CD4-positive, alpha-beta T cell (primary cell): ENCODE results near the gene PLD2. TPM values are rescaled to one million over a fixed set of nuclear protein-coding genes. Genes with fewer than 3 reads are reported as not detected.
A peak's percentile ranks its signal among the peaks of the same experiment; 100 is the strongest.

Experiments used
- ATAC-seq: fragments of 200-7000 bp; cut with Tn5 transposase; one replicate; pipeline ENCODE4 v1.10.0; 2022; ENCODE audit warnings: mild to moderate bottlenecking; ENCODE audit not compliant: poor library complexity
- CTCF ChIA-PET: fragments of 350-600 bp; sonication (Branson Sonifier 250); formaldehyde crosslinking; loops from one replicate; lab custom pipeline; 2021; ENCODE audit warnings: antibody characterized with exemption, inconsistent platforms; lab: Charles Lee
- POLR2A ChIA-PET: fragments of 350-600 bp; sonication (Branson Sonifier 250); formaldehyde crosslinking; loops from one replicate; lab custom pipeline; 2021; ENCODE audit warnings: antibody characterized with exemption, inconsistent platforms; lab: Charles Lee
- DNase-seq, 14 experiments: peaks; one replicate each; pipeline ENCODE4 v3.0.0-alpha.2; 2013 to 2020; ENCODE audit warnings: mixed read lengths in 2 of 14
- H3K27ac ChIP-seq, 2 donors: one replicate each; pipeline versions ENCODE4 v1.5.1 to v1.7.0; 2013; ENCODE audit warnings: low read length in 2 of 2, low read depth in 1 of 2, mild to moderate bottlenecking in 1 of 2
- H3K27me3 ChIP-seq, 2 experiments: 1 replicate in 1 of 2; 2 replicates in 1 of 2; pipeline versions ENCODE4 v1.6.1 to v1.7.0; 2013; ENCODE audit warnings: low read length in 2 of 2, control low read depth in 1 of 2, mild to moderate bottlenecking in 1 of 2, moderate library complexity in 1 of 2; ENCODE audit not compliant: insufficient read depth in 2 of 2, control insufficient read depth in 1 of 2
- H3K36me3 ChIP-seq: one replicate; pipeline ENCODE4 v1.6.1; 2013; ENCODE audit warnings: low read length, control low read depth; ENCODE audit not compliant: insufficient read depth
- H3K4me1 ChIP-seq: one replicate; pipeline ENCODE4 v1.6.1; 2013; ENCODE audit warnings: low read length, control low read depth; ENCODE audit not compliant: insufficient read depth
- H3K4me3 ChIP-seq: one replicate; pipeline ENCODE4 v1.5.1; 2013; ENCODE audit warnings: mild to moderate bottlenecking, low read length, moderate library complexity
- H3K9me3 ChIP-seq, 2 experiments: 1 replicate in 1 of 2; 2 replicates in 1 of 2; pipeline versions ENCODE4 v1.6.1 to v1.7.0; 2013; ENCODE audit warnings: low read length in 2 of 2, mild to moderate bottlenecking in 2 of 2, control low read depth in 1 of 2, moderate library complexity in 1 of 2; ENCODE audit not compliant: control insufficient read depth in 1 of 2, insufficient read depth in 1 of 2
- H3K27ac Mint-ChIP-seq: one replicate; pipeline ENCODE4 v1.8.0; 2020; ENCODE audit warnings: mixed read lengths
- H3K27me3 Mint-ChIP-seq: one replicate; pipeline ENCODE4 v1.8.0; 2021; ENCODE audit warnings: mixed read lengths
- H3K36me3 Mint-ChIP-seq: one replicate; pipeline ENCODE4 v1.8.0; 2021; ENCODE audit warnings: low read depth, mixed read lengths
- H3K4me1 Mint-ChIP-seq: one replicate; pipeline ENCODE4 v1.8.0; 2021; ENCODE audit warnings: low read depth, mixed read lengths
- H3K4me3 Mint-ChIP-seq: one replicate; pipeline ENCODE4 v1.8.0; 2020; ENCODE audit warnings: mild to moderate bottlenecking, mixed read lengths
- H3K9me3 Mint-ChIP-seq: one replicate; pipeline ENCODE4 v1.8.0; 2020; ENCODE audit warnings: mixed read lengths
- CTCF ChIP-seq: fragments of 200-600 bp; IDR thresholded peaks from one replicate; pipeline ENCODE4 v1.8.0; 2022; ENCODE audit warnings: antibody characterized with exemption, mild to moderate bottlenecking
- intact Hi-C, 2 experiments: fragments of 100-400 bp; cut with DNase I in 1 of 2; cut with micrococcal nuclease in 1 of 2; formaldehyde crosslinking; loops; one replicate each; pipeline versions ENCODE4 v1.15.1 to v1.9.0; 2023 to 2025; cut with DNase I, micrococcal nuclease
- polyA plus RNA-seq, 2 donors: library from polyadenylated mRNA; unstranded; fragments of 120-200 nt; gene quantifications; one replicate each; pipeline ENCODE4 v1.2.1, GENCODE V29; 2013
- total RNA-seq, 174 experiments: library from RNA in 2 of 174; stranded (reverse) in 2 of 174; gene quantifications; one replicate each; pipeline ENCODE4 v1.2.3 and lab custom pipeline; 2021 to 2026

Gene PLD2
- 10 to 100 TPM; 10.2 to 10.7 TPM for total RNA-seq
- polyA plus RNA-seq (2013, experiment 1 of 2): 11.6 TPM
- 16.1 TPM for polyA plus RNA-seq (2013, experiment 2 of 2)
- total RNA-seq (lab: John Stamatoyannopoulos, UW): 2.4 to 33.6 (median 19.0) reads per million in 172 experiments

GRCh38 chr17:4806777-4807604 lies at the start of gene PLD2:
Gene PLD2 (plus strand): TSS chr17:4807152. CDS start chr17:4807773, 621 bp downstream.
- ChIA-PET CTCF (interaction anchor here (0.8 to 1.8 kb wide), 5 partner anchors 11 to 97 kb away, joined by 3 to 13 read pairs (median 3); partner anchors contain the start of gene PSMB6), POLR2A (interaction anchor here (0.6 to 2.6 kb wide), 8 partner anchors 11 to 133 kb away, joined by 3 to 18 read pairs (median 3); partner anchors contain the start of genes GLTPD2, MINK1, PSMB6 and RNF167)
- Mint-ChIP-seq H3K9me3 (no peaks in the 10 kb centered on the region), H3K4me3 (peak within 1 kb of the TSS; percentile 87), H3K36me3 (peaks cover 4% of the 10 kb centered on the region), H3K27me3 (no peaks in the 10 kb centered on the region), H3K4me1 (peaks cover 21% of the 10 kb centered on the region), H3K27ac (no peak within 1 kb of the TSS)
- peaks cover 12% of the 10 kb centered on the region for H3K4me1 ChIP-seq
- peak; percentile 98 for ATAC-seq
- intact Hi-C loops: loop anchor here in 1 of 2 experiments (2.0 to 5.0 kb wide), 3 partner anchors 75 to 96 kb away; partner anchors contain the start of genes ARRB2 and MED11
- peak; percentile 68 to 94 (median 84) for DNase-seq
- no peaks in the 10 kb centered on the region for H3K9me3 ChIP-seq
- peak within 1 kb of the TSS; percentile 57 for H3K4me3 ChIP-seq
- H3K27ac ChIP-seq: no peak within 1 kb of the TSS
- H3K27me3 ChIP-seq: no peaks in the 10 kb centered on the region
- TF ChIP-seq CTCF: no peak
- peaks cover 2% of the 10 kb centered on the region for H3K36me3 ChIP-seq

DNA sequence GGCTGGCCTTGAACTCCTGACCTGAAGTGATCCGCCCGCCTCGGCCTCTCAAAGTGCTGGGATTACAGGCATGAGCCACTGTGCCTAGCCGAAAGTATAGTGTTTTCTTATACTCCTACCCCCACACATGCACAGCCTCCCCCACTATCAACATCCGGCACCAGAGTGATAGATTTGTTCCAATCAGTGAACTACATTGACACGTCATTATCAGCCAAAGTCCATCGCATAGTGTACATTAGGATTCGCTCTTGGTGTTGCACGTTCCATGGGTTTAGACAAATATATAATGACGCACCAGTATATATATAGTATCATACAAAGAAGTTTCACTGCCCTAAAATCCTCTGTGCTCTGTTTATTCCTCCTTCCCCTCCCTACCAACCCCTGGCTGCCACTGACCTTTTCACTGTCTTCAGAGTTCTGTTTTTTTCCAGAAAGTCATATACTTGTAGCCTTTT lies 47.1 kb upstream of the PLD2 start:
- no peak overlapping the region for H3K27ac Mint-ChIP-seq
- intact Hi-C loops: no loop called here
- Histone ChIP-seq H3K27me3 (peaks cover 5% of the 10 kb centered on the region in 2 experiments), H3K36me3 (no peaks in the 10 kb centered on the region), H3K27ac (no peak overlapping the region), H3K9me3 (no peaks in the 10 kb centered on the region), H3K4me1 (no peaks in the 10 kb centered on the region), H3K4me3 (no peak overlapping the region)
- ChIA-PET POLR2A (no interaction called here), CTCF (no interaction called here)
- no peaks in the 10 kb centered on the region for H3K36me3 Mint-ChIP-seq
- peaks cover 25% of the 10 kb centered on the region for H3K27me3 Mint-ChIP-seq
- no peak for TF ChIP-seq CTCF
- H3K4me1 Mint-ChIP-seq: no peaks in the 10 kb centered on the region
- peak in 2 of 14 experiments; percentile 23 for DNase-seq
- H3K9me3 Mint-ChIP-seq: no peaks in the 10 kb centered on the region
- no peak for ATAC-seq
- no peak overlapping the region for H3K4me3 Mint-ChIP-seq

DNA sequence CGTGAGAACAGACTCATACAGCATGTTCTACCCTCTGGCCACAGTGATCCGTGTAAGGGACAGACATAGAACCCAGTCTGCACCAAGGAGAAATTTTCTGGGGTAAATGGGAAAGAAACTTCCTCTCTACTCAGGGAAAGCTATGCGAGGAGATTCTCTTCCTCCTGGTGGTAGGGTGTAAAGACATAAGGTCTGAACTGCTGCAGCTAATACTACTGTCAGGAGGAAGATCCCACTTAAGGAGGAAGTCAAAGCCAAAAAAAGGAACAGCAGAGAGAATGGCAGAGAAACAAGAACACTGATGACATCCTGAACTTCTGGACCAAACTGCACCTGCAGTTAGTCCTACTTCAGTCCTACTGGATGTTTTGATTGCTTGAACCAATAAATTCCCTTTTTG lies 42.4 kb upstream of the PLD2 start:
- Mint-ChIP-seq H3K4me3 (no peak overlapping the region), H3K27ac (no peak overlapping the region), H3K27me3 (peaks cover 15% of the 10 kb centered on the region), H3K9me3 (no peaks in the 10 kb centered on the region), H3K4me1 (no peaks in the 10 kb centered on the region), H3K36me3 (no peaks in the 10 kb centered on the region)
- H3K27ac ChIP-seq: no peak overlapping the region
- intact Hi-C loops: no loop called here
- no peak for TF ChIP-seq CTCF
- no peak overlapping the region for H3K4me3 ChIP-seq
- no peaks in the 10 kb centered on the region for H3K4me1 ChIP-seq
- H3K9me3 ChIP-seq: no peaks in the 10 kb centered on the region
- H3K27me3 ChIP-seq: no peaks in the 10 kb centered on the region
- POLR2A ChIA-PET: no interaction called here
- ATAC-seq: no peak
- no peaks in the 10 kb centered on the region for H3K36me3 ChIP-seq
- CTCF ChIA-PET: no interaction called here
- DNase-seq: peak in 1 of 14 experiments; percentile 36
